GM23338 (cell line): ENCODE results near the gene MTHFR. TPM values are rescaled to one million over a fixed set of nuclear protein-coding genes. Genes with fewer than 3 reads are reported as not detected.

Source experiments
- ATAC-seq: fragments of 200-7000 bp; cut with Tn5 transposase; 3 replicates; pipeline ENCODE4 v1.9.1; 2020
- DNase-seq: peaks from one replicate; pipeline ENCODE4 v3.0.0-alpha.2; 2015; ENCODE audit warnings: low spot score
- H2AFZ ChIP-seq: fragments of 200-600 bp; sonication (generic); 2 replicates; pipeline ENCODE4 v1.8.0; 2016; ENCODE audit warnings: antibody characterized with exemption, mild to moderate bottlenecking, moderate library complexity
- H3F3A ChIP-seq: fragments of 200-600 bp; sonication (generic); replicated peaks from 2 replicates; pipeline ENCODE4 v1.8.0; 2017; ENCODE audit warnings: antibody characterized with exemption, mixed run types, low read depth
- H3K27ac ChIP-seq: fragments of 200-600 bp; sonication (generic); 2 replicates; pipeline ENCODE4 v1.6.1; 2016; ENCODE audit warnings: low read depth
- H3K27me3 ChIP-seq: fragments of 200-600 bp; sonication (generic); 2 replicates; pipeline ENCODE4 v1.8.0; 2016; ENCODE audit warnings: mild to moderate bottlenecking, mixed run types, moderate library complexity; ENCODE audit not compliant: insufficient read depth
- H3K36me3 ChIP-seq: fragments of 200-600 bp; sonication (generic); 2 replicates; pipeline ENCODE4 v1.8.0; 2016; ENCODE audit warnings: mild to moderate bottlenecking; ENCODE audit not compliant: insufficient read depth
- H3K4me1 ChIP-seq: fragments of 200-600 bp; sonication (generic); 2 replicates; pipeline ENCODE4 v1.8.0; 2016; ENCODE audit warnings: mild to moderate bottlenecking, moderate library complexity; ENCODE audit not compliant: insufficient read depth
- H3K4me2 ChIP-seq: fragments of 200-600 bp; sonication (generic); 2 replicates; pipeline ENCODE4 v1.7.1; 2017; ENCODE audit warnings: mixed run types
- H3K4me3 ChIP-seq: fragments of 200-600 bp; sonication (generic); 2 replicates; pipeline ENCODE4 v1.6.1; 2016; ENCODE audit warnings: mixed run types
- H3K79me2 ChIP-seq: fragments of 200-600 bp; sonication (generic); replicated peaks from 2 replicates; pipeline ENCODE4 v1.8.0; 2017; ENCODE audit warnings: mild to moderate bottlenecking; ENCODE audit not compliant: insufficient read depth
- H3K9me2 ChIP-seq: fragments of 200-600 bp; sonication (generic); 2 replicates; pipeline ENCODE4 v1.8.0; 2017; ENCODE audit not compliant: insufficient read depth
- H4K20me1 ChIP-seq: fragments of 200-600 bp; sonication (generic); replicated peaks from 2 replicates; pipeline ENCODE4 v1.8.0; 2017; ENCODE audit warnings: mild to moderate bottlenecking; ENCODE audit not compliant: insufficient read depth
- H3K27ac Mint-ChIP-seq: 2 replicates; pipeline ENCODE4 v1.8.0; 2020; ENCODE audit warnings: inconsistent platforms, mild to moderate bottlenecking, moderate library complexity, mixed read lengths
- H3K27me3 Mint-ChIP-seq: 3 replicates; pipeline ENCODE4 v1.8.0; 2022; ENCODE audit warnings: low read depth, mild to moderate bottlenecking, moderate library complexity, mixed read lengths, inconsistent platforms; ENCODE audit not compliant: insufficient read depth, poor library complexity
- H3K36me3 Mint-ChIP-seq: 3 replicates; pipeline ENCODE4 v1.8.0; 2021; ENCODE audit warnings: low read depth, mild to moderate bottlenecking, inconsistent platforms, moderate library complexity, mixed read lengths
- H3K4me1 Mint-ChIP-seq: 3 replicates; pipeline ENCODE4 v1.8.0; 2020; ENCODE audit warnings: mild to moderate bottlenecking, inconsistent platforms, mixed read lengths
- H3K4me3 Mint-ChIP-seq: 3 replicates; pipeline ENCODE4 v1.8.0; 2021; ENCODE audit warnings: moderate library complexity, mild to moderate bottlenecking, inconsistent platforms, mixed read lengths
- H3K9me3 Mint-ChIP-seq: 3 replicates; pipeline ENCODE4 v1.8.0; 2020; ENCODE audit warnings: moderate library complexity, mild to moderate bottlenecking, inconsistent platforms, mixed read lengths
- CREB1 ChIP-seq: fragments of 250-450 bp; sonication (Bioruptor Pico); IDR thresholded peaks from 2 replicates; pipeline ENCODE4 v1.5.0; 2020; ENCODE audit warnings: low read depth, mild to moderate bottlenecking, moderate library complexity
- CTCF ChIP-seq, 2 experiments: fragments of 200-600 bp in 1 of 2; sonication (generic) in 1 of 2; conservative IDR thresholded peaks; 2 replicates each; pipeline versions ENCODE4 v1.5.1 to v1.6.1; 2016 to 2017; ENCODE audit warnings: antibody characterized with exemption in 2 of 2, low read depth in 2 of 2, mild to moderate bottlenecking in 2 of 2, moderate library complexity in 1 of 2
- ETS1 ChIP-seq: IDR thresholded peaks from 2 replicates; pipeline ENCODE4 v1.6.1; 2016; ENCODE audit warnings: antibody characterized with exemption
- EZH2 ChIP-seq: fragments of 200-600 bp; sonication (generic); IDR thresholded peaks from one replicate; pipeline ENCODE4 v1.8.0; 2017; ENCODE audit warnings: antibody characterized with exemption, mild to moderate bottlenecking, low read depth; ENCODE audit not compliant: unreplicated experiment
- EZH2phosphoT487 ChIP-seq: fragments of 200-600 bp; sonication (generic); IDR thresholded peaks from one replicate; pipeline ENCODE4 v1.8.1; 2018; ENCODE audit warnings: antibody characterized with exemption; ENCODE audit not compliant: unreplicated experiment
- JUNB ChIP-seq: IDR thresholded peaks from one replicate; pipeline ENCODE4 v1.6.1; 2016; ENCODE audit warnings: antibody characterized with exemption; ENCODE audit not compliant: unreplicated experiment
- NANOG ChIP-seq: IDR thresholded peaks from 2 replicates; pipeline ENCODE4 v1.6.1; 2016; ENCODE audit warnings: antibody characterized with exemption, borderline replicate concordance
- POLR2AphosphoS5 ChIP-seq: IDR thresholded peaks from 2 replicates; pipeline ENCODE4 v1.6.1; 2016; ENCODE audit warnings: antibody characterized with exemption, low read depth
- REST ChIP-seq: IDR thresholded peaks from one replicate; pipeline ENCODE4 v1.6.1; 2018; ENCODE audit warnings: antibody characterized with exemption; ENCODE audit not compliant: unreplicated experiment
- STAT1 ChIP-seq: IDR thresholded peaks from one replicate; pipeline ENCODE4 v1.6.1; 2016; ENCODE audit warnings: antibody characterized with exemption; ENCODE audit not compliant: unreplicated experiment
- ZNF114 ChIP-seq: fragments of 250-450 bp; sonication (Bioruptor Pico); IDR thresholded peaks from 2 replicates; pipeline ENCODE4 v1.5.0; 2020; ENCODE audit warnings: mild to moderate bottlenecking, moderate library complexity
- ZNF331 ChIP-seq: fragments of 250-450 bp; sonication (Bioruptor Pico); IDR thresholded peaks from 2 replicates; pipeline ENCODE4 v1.5.0; 2020; ENCODE audit warnings: low read depth, mild to moderate bottlenecking, moderate library complexity
- ZNF462 ChIP-seq: fragments of 250-450 bp; sonication (Bioruptor Pico); IDR thresholded peaks from 2 replicates; pipeline ENCODE4 v1.5.0; 2020; ENCODE audit warnings: mild to moderate bottlenecking, moderate library complexity
- polyA plus RNA-seq: library from polyadenylated mRNA; unstranded; fragments of >200 nt; fragmentation: Nextera tagmentation; extraction: Ambion mirVana; gene quantifications from 2 replicates; pipeline ENCODE4 v1.2.1, GENCODE V29; 2016
- total RNA-seq: library from RNA; depleted of rRNA; stranded (reverse); fragments of >200 nt; shearing (Covaris generic); gene quantifications from 2 replicates; pipeline ENCODE4 v1.2.3, GENCODE V29; 2014

MTHFR gene
- total and polyA plus RNA-seq, 2 experiments from 2014 or later, result 6.9 to 21.6 TPM

GRCh38 chr1:11786168-11786567, 19.6 kb downstream of the MTHFR start:
- Histone ChIP-seq H3K79me2 (no peaks in the 10 kb centered on the region), H3K4me1 (peaks cover 38% of the 10 kb centered on the region), H3K4me3 (no peak overlapping the region), H3K27ac (peak overlapping the region; percentile 96; the same call in 1 of the 2 replicates), H3K27me3 (no peaks in the 10 kb centered on the region), H4K20me1 (no peaks in the 10 kb centered on the region), H3K9me2 (no peaks in the 10 kb centered on the region), H3K4me2 (peak overlapping the region; percentile 26; the same call in 1 of the 2 replicates), H3K36me3 (no peaks in the 10 kb centered on the region), H2AFZ (no peak overlapping the region), H3F3A (peaks cover 22% of the 10 kb centered on the region)
- Mint-ChIP-seq H3K27ac (no peak overlapping the region; the same call in 1 of the 2 replicates), H3K27me3 (peaks cover 2% of the 10 kb centered on the region), H3K9me3 (no peaks in the 10 kb centered on the region), H3K36me3 (0 out of 3 replicates have a peak, but pooled peaks cover 6% of the 10 kb centered on the region), H3K4me3 (no peak overlapping the region), H3K4me1 (peaks cover 37% of the 10 kb centered on the region)
- TF ChIP-seq EZH2phosphoT487 (no peak), ZNF331 (CRISPR knock-in tag) (no peak), CREB1 (CRISPR knock-in tag) (no peak), EZH2 (no peak), STAT1 (no peak), ZNF462 (CRISPR knock-in tag) (no peak), ZNF114 (CRISPR knock-in tag) (no peak), NANOG (no peak), JUNB (no peak), ETS1 (no peak), POLR2AphosphoS5 (no peak), CTCF (conservative IDR thresholded peaks at IDR 0.05; ENCODE audit: low read depth in 2 of 2) (no peak), REST (no peak)
- DNase-seq, result no peak
- no peak for ATAC-seq
